GM12875 (cell line): ENCODE data around the gene SCCPDH.
A peak's percentile ranks its signal among the peaks of the same experiment; 100 is the strongest.

Source experiments
- H3K4me3 ChIP-seq: one replicate; pipeline ENCODE4 v1.5.1; 2011; ENCODE audit warnings: low read depth, low read length, control low read depth
- CTCF ChIP-seq: IDR thresholded peaks from 2 replicates; pipeline ENCODE4 v1.5.1; 2011; ENCODE audit warnings: low read depth, mild to moderate bottlenecking, control low read depth, inconsistent platforms, low read length, moderate library complexity, borderline replicate concordance; ENCODE audit not compliant: insufficient read depth

The SCCPDH gene

GRCh38 chr1:246724016-246724730 is at the start of gene SCCPDH:
Gene SCCPDH, plus strand, starts transcription at chr1:246724409. Its CDS starts 14 bp downstream, at chr1:246724423.
- H3K4me3 ChIP-seq, result peak within 1 kb of the TSS; percentile 92
- TF ChIP-seq CTCF, result no peak

- no peak overlapping the region for H3K4me3 ChIP-seq
- no peak for TF ChIP-seq CTCF
These were observed 46.4 kb upstream of the SCCPDH start for GRCh38 chr1:246677842-246678241.

GRCh38 chr1:246678816-246679793 is 45.1 kb upstream of the SCCPDH start:
- TF ChIP-seq CTCF, result no peak
- H3K4me3 ChIP-seq, result no peak overlapping the region

- TF ChIP-seq CTCF, result no peak
- H3K4me3 ChIP-seq, result no peak overlapping the region
These were observed 44.4 kb upstream of the SCCPDH start for GRCh38 chr1:246679794-246680177.

- no peak overlapping the region for H3K4me3 ChIP-seq
- TF ChIP-seq CTCF, result no peak
These were observed 44.0 kb upstream of the SCCPDH start for GRCh38 chr1:246680190-246680589.

- TF ChIP-seq CTCF, result no peak
- no peak overlapping the region for H3K4me3 ChIP-seq
These were observed 43.5 kb upstream of the SCCPDH start for GRCh38 chr1:246680696-246681130.
